HG03378 (cell line): ENCODE results near the gene SUPT3H.

ENCODE experiments used
- ATAC-seq: cut with Tn5 transposase; IDR thresholded peaks from one replicate; pipeline ENCODE4 v1.9.1; 2021; ENCODE audit warnings: mild to moderate bottlenecking, moderate library complexity; ENCODE audit not compliant: unreplicated experiment

The SUPT3H gene

DNA sequence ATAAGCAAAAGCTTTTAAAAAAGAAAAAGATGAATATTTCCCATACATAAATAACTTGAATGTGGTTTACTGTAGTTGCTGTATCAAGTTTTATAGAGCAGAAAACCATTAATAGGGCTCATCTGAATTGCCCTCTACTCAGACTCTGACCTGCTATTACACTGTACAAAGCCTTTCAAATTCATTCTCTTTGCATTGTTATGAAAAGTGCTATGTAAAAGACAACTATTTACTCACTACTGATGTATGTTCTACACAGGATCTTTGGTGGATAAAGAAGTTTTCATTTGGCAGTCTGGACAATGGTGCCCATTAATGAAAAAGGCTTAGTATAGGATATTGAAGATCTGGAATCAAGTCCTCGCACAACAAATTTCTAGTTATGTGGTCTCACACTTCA is 248.7 kb downstream of the SUPT3H start:
- no peak for ATAC-seq

- no peak for ATAC-seq
Observed at GRCh38 chr6:45127185-45127584, 250.5 kb downstream of the SUPT3H start.

- no peak for ATAC-seq
Observed at GRCh38 chr6:45126033-45126432, 251.7 kb downstream of the SUPT3H start.

DNA sequence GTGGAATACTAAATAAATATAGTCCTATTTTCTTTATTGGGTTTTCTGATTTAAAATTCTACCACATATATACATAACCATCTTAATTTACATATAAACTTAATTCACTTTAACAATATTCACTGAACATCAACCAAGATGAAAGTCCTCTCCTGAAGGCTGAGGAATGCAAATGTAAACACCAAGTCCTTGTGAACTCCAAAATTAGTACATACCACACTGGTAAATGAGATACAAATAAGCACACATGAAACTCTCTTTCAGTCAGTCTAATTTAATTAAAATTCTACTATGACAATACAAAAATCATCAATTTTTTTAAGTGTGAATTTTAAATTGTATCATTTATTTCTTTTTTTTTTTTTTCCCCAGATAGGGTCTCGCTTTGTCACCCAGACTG is 254.7 kb downstream of the SUPT3H start:
- no peak for ATAC-seq

GRCh38 chr6:45118754-45119153 is 259.0 kb downstream of the SUPT3H start:
- no peak for ATAC-seq

DNA sequence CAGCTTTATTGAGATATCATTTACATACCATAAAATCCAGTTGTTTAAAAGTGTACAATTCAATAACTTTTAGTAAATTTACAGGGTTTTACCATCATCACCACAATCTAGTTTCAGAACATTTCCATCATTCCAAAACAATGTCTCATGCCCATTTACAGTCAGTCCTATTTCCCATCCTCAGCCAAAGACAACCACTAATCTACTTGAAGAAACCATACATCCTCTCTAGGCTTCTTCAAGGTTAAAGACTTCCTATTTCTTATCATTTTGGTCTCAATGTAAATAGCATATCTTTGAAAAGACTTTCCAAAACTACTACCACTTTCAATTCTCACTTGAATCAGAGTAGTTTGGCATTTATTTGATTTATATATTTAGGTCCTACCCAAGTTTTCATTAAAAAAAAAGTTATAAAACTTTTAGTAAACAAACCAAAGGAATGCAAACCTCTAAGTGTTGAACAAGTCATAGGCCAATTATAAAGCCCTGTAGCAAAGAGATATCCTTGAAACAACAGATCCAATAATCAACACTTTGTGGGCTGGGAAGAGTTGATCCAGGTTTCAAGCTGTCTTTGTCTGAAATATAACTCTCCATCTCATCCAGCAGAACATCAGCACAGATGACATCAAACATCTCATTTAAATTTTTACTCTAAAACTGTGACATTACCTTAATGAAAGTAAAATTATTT is 260.9 kb downstream of the SUPT3H start:
- no peak for ATAC-seq

DNA sequence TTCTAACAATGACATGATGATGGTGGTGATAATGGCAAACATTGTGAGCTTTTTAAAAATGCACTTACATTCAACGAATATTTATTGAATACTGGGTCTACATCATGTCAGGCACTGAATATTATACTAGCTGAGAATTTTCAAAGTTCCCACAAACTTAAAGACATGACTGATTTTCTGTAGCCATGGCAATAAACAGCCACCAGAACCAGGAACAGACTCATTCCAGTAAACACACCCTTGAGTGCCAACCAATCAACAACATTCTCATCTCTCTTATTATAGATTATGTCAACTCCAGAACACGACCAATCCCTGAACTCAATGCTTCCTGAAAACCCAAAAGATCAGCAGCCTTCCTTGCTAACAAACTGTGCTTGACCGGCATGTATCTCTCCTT is 262.0 kb downstream of the SUPT3H start:
- ATAC-seq = no peak

GRCh38 chr6:45112711-45113110 is 265.0 kb downstream of the SUPT3H start:
- no peak for ATAC-seq

GRCh38 chr6:45109551-45109950 is 268.2 kb downstream of the SUPT3H start:
- ATAC-seq = no peak

DNA sequence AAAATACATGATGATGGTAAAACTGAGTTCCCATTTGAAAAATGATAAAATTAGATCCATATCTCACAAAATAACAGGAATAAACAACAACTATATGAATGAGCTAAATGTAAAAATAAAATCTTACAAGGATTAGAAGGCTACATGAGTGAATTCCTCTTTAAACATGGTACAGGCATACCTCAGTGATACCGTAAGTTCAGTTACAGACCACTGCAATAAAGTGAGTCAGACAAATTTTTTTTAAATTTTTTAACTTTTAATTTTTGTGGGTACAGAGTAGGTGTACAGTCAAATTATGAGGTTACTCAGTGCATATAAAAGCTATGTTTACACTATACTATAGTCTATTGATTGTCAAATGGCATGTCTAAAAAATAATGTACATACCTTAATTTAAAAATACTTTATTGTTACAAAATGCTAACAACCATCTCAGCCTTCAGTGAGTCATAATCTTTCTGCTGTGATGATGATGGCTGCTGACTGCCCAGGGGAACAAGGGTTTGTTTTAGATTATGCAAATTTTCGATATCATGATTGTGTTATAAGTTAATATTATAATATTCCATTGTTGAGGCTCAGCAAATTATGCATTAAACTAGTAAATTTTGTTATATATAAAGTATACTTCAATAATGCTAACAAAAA is 272.4 kb downstream of the SUPT3H start:
- no peak for ATAC-seq

GRCh38 chr6:45104429-45104828 is 273.3 kb downstream of the SUPT3H start:
- ATAC-seq = no peak

GRCh38 chr6:45098256-45098655 is 279.5 kb downstream of the SUPT3H start:
- ATAC-seq = no peak

DNA sequence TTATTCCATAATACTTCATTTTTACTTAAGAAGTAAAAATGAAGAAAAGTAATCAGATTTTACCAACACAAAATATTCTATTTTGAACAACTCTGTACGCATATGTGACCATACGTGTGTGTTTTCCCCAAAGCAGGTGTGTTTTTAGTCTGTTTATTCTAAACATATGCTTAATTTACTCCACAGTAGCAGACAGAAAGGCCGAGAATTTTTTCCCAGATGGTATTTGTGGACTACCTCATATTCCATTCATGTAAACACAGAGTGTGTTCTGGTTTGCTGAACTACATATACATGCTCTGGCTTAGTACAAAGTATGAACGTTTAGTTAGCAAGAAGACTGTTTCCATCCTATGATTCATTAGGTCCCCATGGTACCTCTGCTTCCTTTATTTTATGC is 282.9 kb downstream of the SUPT3H start:
- ATAC-seq = no peak

DNA sequence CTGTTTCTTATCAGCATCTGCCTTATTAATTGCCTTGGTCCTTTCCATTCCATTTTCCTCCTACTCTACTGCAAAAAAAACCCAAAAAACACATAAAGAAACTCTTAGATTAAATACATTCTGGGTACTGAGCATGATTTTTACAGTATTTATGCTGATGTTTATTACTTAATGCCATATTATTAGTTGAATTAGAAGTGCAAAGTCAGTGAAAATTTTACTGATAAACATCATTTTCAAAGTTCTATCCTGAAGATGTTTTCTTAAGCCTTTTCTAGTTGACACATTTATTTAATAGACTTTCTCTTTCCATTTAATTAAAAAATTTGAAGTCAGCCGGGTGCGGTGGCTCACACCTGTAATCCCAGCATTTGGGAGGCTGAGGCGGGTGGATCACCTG is 285.6 kb downstream of the SUPT3H start:
- no peak for ATAC-seq

DNA sequence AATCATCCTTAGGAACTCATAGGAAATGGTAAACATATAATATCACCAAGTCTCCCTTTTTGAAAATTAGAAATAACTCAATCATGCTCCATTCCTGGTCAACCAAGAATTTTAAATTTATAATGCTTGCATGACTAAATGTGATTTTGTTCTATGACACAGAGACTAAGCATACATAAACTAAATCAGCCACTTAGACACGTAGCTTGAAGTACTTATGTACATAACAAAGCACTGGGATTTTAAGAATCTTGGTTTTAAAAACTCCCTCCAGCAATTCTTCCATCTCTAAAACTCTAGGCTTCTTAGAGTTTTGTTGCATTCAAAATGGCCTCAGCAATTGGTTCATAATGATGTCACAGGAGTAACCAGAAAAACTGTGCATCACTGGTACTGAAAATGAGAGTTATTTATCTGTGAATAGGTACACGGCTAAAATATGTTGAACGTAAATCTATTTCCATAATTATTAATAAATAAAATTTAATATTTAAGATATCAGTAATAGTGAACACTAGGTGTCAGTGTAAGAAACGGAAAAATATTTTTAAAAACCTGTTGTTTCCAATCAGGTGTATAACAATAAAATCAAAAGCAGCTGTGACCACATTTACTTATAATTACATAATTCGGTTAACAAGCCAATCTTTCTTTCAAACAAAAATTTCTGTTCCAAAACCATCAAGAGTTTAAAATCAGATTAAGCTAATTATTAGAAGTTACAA is 291.2 kb downstream of the SUPT3H start:
- no peak for ATAC-seq

GRCh38 chr6:45084257-45084656 is 293.5 kb downstream of the SUPT3H start:
- no peak for ATAC-seq

- ATAC-seq = no peak
Observed at GRCh38 chr6:45082091-45082490, 295.6 kb downstream of the SUPT3H start.

DNA sequence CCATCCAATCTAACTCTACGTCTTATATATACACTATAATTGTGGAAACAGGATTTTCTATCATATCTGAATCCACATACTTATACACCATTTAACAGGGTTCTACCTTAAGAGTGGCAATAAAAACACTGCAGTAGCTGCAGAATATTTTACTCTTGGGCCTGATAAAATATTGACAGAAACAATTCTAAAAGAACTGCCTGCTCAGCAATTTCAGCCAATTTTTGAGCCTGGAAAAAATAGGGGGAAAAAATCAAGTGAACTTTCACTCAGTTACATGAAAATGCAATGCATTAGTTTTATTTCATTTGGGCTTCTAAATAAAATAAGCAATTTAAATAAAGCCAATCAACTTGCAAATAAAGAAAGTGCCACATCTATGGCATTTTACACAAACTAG is 296.1 kb downstream of the SUPT3H start:
- ATAC-seq = no peak

DNA sequence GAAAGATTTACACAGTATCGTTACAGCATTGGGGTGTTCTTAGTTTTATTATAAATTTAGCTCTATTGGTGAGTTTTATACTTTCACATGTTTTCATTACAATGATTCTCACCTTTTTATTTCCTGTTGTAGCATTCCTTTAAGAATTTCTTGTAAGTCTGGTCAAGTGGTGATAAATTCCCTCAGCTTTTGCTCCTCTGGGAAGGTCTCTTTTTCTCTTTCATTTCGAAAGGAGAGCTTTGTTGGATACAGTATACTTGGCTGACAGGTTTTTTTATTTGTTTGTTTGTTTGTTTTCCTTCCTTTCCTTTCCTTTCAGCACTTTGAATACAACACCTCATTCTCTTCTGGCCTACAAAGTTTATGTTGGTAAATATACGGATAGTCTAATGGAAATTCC is 299.3 kb downstream of the SUPT3H start:
- no peak for ATAC-seq

DNA sequence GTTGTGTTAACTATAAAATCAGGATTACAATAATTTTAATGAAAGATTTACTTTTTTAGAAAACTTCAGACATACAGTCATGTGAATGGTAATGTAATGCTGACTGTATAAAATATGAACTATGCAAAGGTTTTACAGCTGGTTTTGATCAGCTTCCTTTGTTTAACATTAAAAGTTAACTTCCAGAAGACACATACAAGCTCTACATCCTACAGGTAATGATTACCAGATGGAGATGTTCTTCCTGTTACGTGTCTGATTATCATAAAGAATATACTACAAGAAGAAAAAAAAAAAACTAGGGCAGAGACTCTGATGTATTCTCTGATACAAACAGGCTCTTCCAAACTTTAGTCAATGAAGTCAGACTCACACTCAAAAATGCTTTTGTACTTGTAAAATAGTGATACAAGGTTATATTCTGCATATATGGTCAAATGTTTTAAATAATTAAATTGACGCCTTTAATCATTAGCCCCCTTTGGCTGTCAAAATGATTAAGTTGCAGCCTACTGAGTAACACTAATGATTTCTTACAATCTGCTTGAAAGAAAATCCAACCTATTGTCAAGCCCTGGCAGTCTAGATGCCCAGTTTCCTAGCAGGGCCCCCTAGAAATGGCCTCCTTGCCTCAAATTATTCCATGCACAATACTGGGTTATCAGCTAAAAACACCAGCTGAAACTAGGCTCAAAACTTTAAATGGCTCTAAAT is 301.4 kb downstream of the SUPT3H start:
- ATAC-seq = no peak

DNA sequence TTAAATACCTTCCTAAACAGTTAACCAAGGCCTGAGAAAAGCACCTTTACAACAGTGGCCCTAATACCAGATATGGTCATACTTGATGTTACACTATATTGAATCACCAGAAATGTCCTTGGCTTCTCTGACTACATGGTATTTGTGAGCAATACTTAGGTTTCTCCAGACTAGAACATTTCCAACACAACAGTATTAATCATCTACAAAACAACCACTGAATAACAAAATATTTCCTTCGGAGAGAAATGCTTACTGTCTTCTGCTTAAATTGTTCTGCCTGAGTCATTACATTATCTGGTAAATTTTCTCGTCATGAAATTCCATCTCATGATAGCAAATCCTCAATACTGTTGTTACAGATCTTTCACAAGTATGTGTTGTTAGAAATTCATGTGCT is 302.5 kb downstream of the SUPT3H start:
- no peak for ATAC-seq

DNA sequence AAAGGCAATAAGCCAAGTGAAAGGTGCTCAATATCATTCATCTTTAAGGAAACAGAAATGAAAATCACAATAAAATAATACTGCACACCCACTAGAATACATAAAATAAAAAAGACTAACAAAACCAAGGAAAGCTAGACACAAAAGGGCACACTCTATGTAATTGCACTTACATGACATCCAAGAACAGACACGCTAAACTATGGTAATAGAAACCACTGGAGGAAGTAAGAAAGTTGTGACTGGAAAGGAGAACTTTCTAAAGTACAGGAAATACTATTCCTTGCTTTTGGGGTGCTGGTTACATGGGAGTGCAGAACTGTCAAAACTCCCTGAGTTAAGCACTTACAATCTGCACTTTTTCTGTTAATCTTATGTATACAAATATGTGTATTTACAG is 303.3 kb downstream of the SUPT3H start:
- ATAC-seq = no peak
